Bone marrow (tissue), 2 donors: ENCODE measurements around the gene CCDC192.

Experiments
- DNase-seq, 2 donors: peaks; one replicate each; lab custom pipeline; 2025; lab: John Stamatoyannopoulos, UW

Gene CCDC192

DNA sequence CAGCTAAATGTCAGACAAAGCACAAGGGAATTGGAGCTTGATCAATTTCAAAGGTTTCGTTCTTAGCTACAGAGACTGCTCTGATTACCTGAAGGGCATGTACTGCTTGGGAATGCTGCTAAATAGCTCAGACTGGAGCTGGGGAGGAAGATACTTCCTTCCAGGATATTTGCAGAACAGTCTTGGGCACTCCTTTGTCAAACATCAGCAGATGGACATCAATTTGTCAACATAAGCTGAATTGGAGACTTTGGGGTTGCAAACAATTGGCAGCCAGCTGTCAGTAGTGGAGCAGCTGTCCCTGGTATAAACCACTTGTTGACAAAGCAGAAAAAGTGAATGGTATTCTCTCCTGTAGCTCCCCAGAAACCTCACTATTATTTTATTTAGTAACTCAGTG lies 182.0 kb downstream of the CCDC192 start:
- DNase-seq: no peak

DNA sequence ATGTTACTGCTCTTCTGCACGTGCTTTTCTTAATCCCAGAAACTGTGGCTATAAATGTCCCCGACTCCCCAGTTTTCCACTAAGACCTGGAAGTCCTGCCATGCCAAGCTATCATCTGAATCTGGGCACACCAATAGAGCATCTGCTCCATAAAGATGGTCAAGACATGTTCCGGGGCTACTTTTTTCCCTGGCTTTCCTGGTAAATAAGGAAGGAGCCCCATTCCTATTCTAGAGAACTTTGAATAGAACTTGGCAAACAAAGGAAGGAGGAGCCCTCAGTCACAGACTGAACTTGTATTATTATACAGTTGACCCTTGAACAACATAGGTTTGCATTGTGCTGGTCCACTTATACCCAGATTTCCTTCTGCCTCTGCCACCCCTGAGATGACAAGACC lies 182.9 kb downstream of the CCDC192 start:
- no peak for DNase-seq

DNA sequence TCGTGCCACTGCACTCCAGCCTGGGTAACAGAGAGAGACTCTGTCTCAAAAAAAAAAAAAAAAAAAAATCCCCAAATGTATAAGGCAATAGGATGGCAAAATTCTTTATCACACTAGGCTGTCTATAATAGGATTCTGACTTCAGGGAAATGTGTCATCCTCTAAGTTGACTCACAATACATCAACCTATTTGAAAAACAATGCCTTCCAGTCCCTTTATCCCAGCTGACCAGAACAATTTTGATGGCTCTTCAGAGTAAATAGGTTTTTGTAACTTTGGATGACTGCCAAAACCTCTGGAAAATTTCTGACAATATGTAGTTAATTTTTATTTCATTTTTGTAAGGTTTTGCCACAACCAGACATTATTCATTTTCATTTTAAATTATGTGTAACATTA lies 184.1 kb downstream of the CCDC192 start:
- no peak for DNase-seq

DNA sequence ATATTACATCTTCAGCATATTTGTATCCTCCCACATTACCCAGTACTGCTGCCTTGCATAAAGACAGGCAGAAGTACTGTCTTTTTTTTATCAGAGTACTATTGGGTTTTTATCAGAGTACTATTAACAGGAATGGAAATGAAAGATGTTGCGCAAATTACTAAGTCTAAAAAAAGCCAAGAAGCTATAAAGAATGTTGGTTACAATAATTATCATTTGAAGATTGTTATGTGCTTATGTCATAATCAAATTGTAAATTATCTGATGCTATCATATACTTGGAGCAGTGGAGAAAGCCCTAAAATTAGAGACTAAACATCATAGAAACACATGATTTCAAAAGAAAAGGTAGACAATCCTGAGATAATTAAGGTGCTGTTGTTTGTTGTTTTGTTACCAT lies 188.8 kb downstream of the CCDC192 start:
- DNase-seq: no peak

GRCh38 chr5:127892467-127893207 lies 189.4 kb downstream of the CCDC192 start:
- peak in 1 of 2 donors; percentile 39 for DNase-seq

- no peak for DNase-seq
Measured at GRCh38 chr5:127893232-127893631, 190.0 kb downstream of the CCDC192 start.

DNA sequence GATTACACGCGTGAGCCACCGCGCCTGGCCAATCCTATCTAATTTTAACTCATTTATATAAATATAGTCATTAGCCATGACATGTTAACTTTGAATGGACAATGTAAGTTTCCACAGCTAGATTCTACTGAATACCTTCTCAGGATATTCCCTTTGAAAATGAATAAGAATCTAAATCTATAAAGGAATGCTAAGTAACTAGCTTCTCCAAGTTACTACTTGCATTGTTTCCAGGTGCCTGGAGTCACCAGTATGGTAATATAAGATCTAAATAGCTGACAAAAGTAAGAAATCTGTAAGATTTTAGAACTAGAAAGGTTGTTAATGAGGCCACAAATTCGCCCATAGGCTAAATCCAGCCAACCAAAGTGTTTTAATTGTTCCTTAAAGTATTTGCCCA lies 191.3 kb downstream of the CCDC192 start:
- DNase-seq: no peak

DNA sequence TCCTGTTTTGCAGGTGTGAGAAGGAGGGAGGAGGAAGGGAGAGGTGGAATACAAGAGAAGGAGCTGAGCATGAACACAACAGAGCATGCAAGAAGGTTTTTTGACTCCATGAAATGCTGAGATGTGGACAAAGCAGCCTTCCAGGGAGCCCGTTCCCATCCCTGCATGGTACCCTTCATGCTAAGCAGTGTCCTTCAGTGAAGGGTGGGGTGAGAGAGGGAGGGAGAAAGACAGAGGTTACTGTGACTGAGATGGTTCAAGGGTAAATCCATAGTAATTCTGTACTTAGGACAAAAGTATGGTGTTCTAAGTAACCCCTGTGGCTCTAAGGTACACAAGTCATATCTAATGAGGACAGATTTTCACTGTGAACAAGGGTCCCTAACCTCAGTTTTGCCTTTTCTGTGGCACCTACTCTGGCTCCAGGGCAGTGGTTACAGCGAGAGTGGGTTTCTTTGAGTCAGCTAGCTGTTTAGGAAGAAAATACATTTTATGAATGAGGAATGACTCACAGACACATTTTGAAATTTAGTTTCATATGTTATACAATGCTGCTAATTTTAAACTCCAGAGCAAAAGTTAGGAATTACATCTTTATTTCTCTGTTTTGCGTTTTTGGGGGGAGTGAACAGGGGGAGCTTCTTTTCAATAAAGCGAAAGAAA lies 195.5 kb downstream of the CCDC192 start:
- DNase-seq: no peak

DNA sequence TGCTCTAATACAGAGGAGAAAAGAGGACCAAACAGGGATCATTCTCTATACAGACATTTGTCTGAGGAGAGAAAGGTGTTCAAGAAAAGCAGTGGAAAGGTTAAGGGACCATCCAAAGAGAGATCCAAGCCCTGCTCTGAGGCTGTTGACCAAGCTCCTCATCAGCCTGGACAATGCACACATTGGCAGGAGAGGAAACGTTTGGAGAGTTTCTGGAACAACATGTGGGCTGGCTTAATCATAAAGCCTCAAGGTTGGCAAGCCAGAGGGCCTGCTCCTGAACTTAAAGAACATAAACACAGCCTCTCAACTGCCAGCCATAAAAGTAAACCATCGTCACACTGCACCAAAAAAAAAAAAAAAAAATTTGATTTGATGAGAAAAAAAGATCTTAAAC lies 196.0 kb downstream of the CCDC192 start:
- DNase-seq: no peak

DNA sequence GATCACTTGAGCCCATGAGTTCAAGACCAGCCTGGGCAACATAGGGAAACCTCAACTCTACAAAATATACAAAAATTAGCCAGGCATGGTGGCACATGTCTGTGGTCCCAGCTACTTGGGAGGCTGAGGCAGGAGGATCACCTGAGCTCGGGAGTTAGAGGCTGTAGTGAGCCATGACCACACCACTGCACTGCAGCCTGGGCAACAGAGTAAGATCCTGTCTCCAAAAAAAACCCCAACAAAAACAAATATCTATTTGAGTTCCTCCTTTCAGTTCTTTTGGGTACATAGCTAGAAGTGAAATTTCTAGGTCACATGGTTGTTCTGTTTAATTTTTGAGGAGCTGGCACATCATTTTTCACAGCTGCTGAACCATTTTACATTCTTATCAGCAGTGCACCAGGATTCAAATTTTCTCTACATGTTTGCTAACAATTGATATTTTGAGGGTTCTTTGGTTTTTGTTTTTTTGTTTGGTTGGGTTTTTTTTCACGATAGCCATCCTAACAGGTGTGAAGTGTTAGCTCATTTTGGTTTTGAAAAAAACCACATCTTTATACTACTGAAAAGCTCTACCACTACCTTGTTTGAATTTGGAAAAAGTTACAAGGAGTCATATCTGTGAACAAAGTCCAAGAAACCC lies 203.5 kb downstream of the CCDC192 start:
- DNase-seq: no peak

- DNase-seq: no peak
Measured at GRCh38 chr5:127907907-127908306, 204.7 kb downstream of the CCDC192 start.

- peak in 1 of 2 donors; percentile 11 for DNase-seq
Measured at GRCh38 chr5:127909066-127909465, 205.9 kb downstream of the CCDC192 start.

DNA sequence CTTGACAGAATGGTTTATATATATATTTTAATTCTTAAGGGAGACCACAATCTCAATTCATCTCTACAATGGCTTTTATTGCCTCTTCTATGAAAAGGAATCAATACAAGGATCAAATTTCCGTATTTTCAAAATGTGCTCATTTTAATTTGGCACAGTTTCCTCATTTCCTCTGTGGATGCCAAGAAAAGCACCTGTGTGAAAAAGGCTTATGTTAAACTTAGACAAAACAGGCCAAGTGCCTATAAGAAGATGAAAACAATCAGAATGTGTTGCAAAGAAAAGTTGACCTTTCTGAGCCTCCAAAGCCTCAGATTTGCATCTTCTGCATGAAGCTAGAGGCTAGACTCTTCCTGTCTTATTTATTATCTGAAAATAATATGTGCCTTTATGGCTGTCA lies 206.6 kb downstream of the CCDC192 start:
- no peak for DNase-seq

GRCh38 chr5:127910307-127910956 lies 207.2 kb downstream of the CCDC192 start:
- no peak for DNase-seq

GRCh38 chr5:127911619-127912018 lies 208.4 kb downstream of the CCDC192 start:
- DNase-seq: no peak

GRCh38 chr5:127912411-127912810 lies 209.2 kb downstream of the CCDC192 start:
- no peak for DNase-seq

GRCh38 chr5:127916885-127917573 lies 213.8 kb downstream of the CCDC192 start:
- peak in 1 of 2 donors; percentile 29 for DNase-seq

GRCh38 chr5:127919006-127919796 lies 216.0 kb downstream of the CCDC192 start:
- DNase-seq: no peak

GRCh38 chr5:127919818-127920217 lies 216.6 kb downstream of the CCDC192 start:
- DNase-seq: no peak

DNA sequence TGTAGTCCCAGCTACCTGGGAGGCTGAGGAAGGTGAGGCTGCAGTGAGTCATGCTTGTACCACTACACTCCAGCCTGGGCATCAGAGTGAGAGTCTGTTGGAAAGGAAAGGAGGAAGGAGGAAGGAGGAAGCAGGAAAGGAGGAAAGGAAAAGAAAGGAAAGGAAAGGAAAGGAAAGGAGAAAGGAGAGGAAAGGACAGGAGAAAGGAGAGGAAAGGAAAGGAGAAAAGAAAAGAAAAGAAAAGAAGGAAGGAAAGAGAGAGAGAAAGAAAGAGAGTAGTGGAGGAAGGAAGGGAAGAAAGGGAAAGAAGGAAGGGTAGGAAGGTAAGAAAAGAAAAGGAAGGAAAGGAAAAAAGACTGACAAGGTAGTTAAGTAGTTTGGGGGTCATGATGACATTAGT lies 217.7 kb downstream of the CCDC192 start:
- no peak for DNase-seq

DNA sequence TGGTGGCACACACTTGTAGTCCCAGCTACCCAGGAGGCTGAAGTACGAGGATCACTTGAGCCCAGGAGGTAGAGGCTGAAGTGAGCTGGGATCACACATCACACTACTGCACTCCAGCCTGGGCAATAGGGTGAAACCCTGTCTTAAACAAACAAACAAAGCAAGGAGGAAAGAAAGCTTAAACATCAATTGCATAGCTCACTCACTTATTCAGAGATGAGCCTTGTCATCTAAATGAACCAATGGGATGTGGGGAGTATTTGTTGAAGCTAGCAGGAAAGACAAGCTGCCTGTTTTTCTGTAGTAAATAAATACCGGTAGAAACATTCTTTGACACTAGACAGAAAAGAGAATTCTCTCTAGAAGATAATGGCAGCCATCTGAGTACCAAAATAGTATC lies 219.4 kb downstream of the CCDC192 start:
- no peak for DNase-seq
